Rectal smooth muscle tissue (tissue), 1 donor: ENCODE data around the gene UROC1.

Experiments
- H3K27ac ChIP-seq: one replicate; pipeline ENCODE4 v1.7.0; 2013; ENCODE audit warnings: low read depth, low read length, inconsistent platforms
- H3K27me3 ChIP-seq: one replicate; pipeline ENCODE4 v1.7.0; 2013; ENCODE audit warnings: low read length; ENCODE audit not compliant: control insufficient read depth, insufficient read depth
- H3K36me3 ChIP-seq: one replicate; pipeline ENCODE4 v1.7.0; 2013; ENCODE audit warnings: low read length; ENCODE audit not compliant: control insufficient read depth, insufficient read depth
- H3K4me1 ChIP-seq: one replicate; pipeline ENCODE4 v1.7.0; 2013; ENCODE audit warnings: low read length; ENCODE audit not compliant: control insufficient read depth, insufficient read depth
- H3K4me3 ChIP-seq: one replicate; pipeline ENCODE4 v1.7.0; 2013; ENCODE audit warnings: low read length
- H3K9ac ChIP-seq: one replicate; pipeline ENCODE4 v1.7.0; 2013; ENCODE audit warnings: low read length

UROC1 gene

GRCh38 chr3:126517291-126517951, at the start of gene UROC1:
UROC1 (minus strand) TSS chr3:126517773; CDS start chr3:126517719, 54 bp downstream.
- Histone ChIP-seq H3K27ac (no peak within 1 kb of the TSS), H3K4me1 (no peaks in the 10 kb centered on the region), H3K4me3 (no peak within 1 kb of the TSS), H3K27me3 (no peaks in the 10 kb centered on the region), H3K9ac (no peak within 1 kb of the TSS), H3K36me3 (no peaks in the 10 kb centered on the region)

- H3K27me3 ChIP-seq, result no peaks in the 10 kb centered on the region
- no peak overlapping the region for H3K27ac ChIP-seq
- H3K4me3 ChIP-seq, result no peak overlapping the region
- no peaks in the 10 kb centered on the region for H3K4me1 ChIP-seq
- H3K9ac ChIP-seq, result no peak overlapping the region
- no peaks in the 10 kb centered on the region for H3K36me3 ChIP-seq
These were observed 45.2 kb upstream of the UROC1 start for GRCh38 chr3:126562737-126563276.

GRCh38 chr3:126558336-126559071, 40.9 kb upstream of the UROC1 start, which contains the start of gene C3orf22:
C3orf22 (minus strand) TSS chr3:126558932; CDS start chr3:126553390, 5,542 bp downstream.
- H3K36me3 ChIP-seq, result no peaks in the 10 kb centered on the region
- H3K4me3 ChIP-seq, result no peak within 1 kb of the TSS
- H3K9ac ChIP-seq, result no peak within 1 kb of the TSS
- no peaks in the 10 kb centered on the region for H3K4me1 ChIP-seq
- H3K27ac ChIP-seq, result no peak within 1 kb of the TSS
- no peaks in the 10 kb centered on the region for H3K27me3 ChIP-seq

- H3K9ac ChIP-seq, result no peak overlapping the region
These were observed 40.2 kb upstream of the UROC1 start for GRCh38 chr3:126557761-126558160.

GRCh38 chr3:126557415-126557745, 39.8 kb upstream of the UROC1 start:
- Histone ChIP-seq H3K27ac (no peak overlapping the region), H3K36me3 (no peaks in the 10 kb centered on the region), H3K9ac (no peak overlapping the region), H3K4me1 (no peaks in the 10 kb centered on the region), H3K27me3 (no peaks in the 10 kb centered on the region), H3K4me3 (no peak overlapping the region)

More at GRCh38 chr3:126557761-126558160, 40.2 kb upstream of the UROC1 start:
- no peaks in the 10 kb centered on the region for H3K4me1 ChIP-seq
- H3K36me3 ChIP-seq, result no peaks in the 10 kb centered on the region
- H3K27me3 ChIP-seq, result no peaks in the 10 kb centered on the region
- no peak overlapping the region for H3K4me3 ChIP-seq
- H3K27ac ChIP-seq, result no peak overlapping the region

- Histone ChIP-seq H3K36me3 (no peaks in the 10 kb centered on the region), H3K27ac (no peak overlapping the region), H3K9ac (no peak overlapping the region), H3K4me3 (no peak overlapping the region), H3K27me3 (no peaks in the 10 kb centered on the region), H3K4me1 (no peaks in the 10 kb centered on the region)
These were observed 39.3 kb upstream of the UROC1 start for GRCh38 chr3:126556637-126557414.

- Histone ChIP-seq H3K9ac (no peak overlapping the region), H3K4me3 (no peak overlapping the region), H3K4me1 (no peaks in the 10 kb centered on the region), H3K36me3 (no peaks in the 10 kb centered on the region), H3K27ac (no peak overlapping the region), H3K27me3 (no peaks in the 10 kb centered on the region)
These were observed 38.4 kb upstream of the UROC1 start for GRCh38 chr3:126555795-126556636.

GRCh38 chr3:126554560-126555525, 37.3 kb upstream of the UROC1 start:
- no peak overlapping the region for H3K4me3 ChIP-seq

GRCh38 chr3:126553284-126554084, 35.9 kb upstream of the UROC1 start:
- no peak overlapping the region for H3K27ac ChIP-seq
- H3K4me3 ChIP-seq, result no peak overlapping the region
- no peaks in the 10 kb centered on the region for H3K27me3 ChIP-seq
- H3K36me3 ChIP-seq, result no peaks in the 10 kb centered on the region
- no peaks in the 10 kb centered on the region for H3K4me1 ChIP-seq
- H3K9ac ChIP-seq, result no peak overlapping the region

More at GRCh38 chr3:126554560-126555525, 37.3 kb upstream of the UROC1 start:
- Histone ChIP-seq H3K36me3 (no peaks in the 10 kb centered on the region), H3K9ac (no peak overlapping the region), H3K4me1 (no peaks in the 10 kb centered on the region), H3K27ac (no peak overlapping the region), H3K27me3 (no peaks in the 10 kb centered on the region)

GRCh38 chr3:126552688-126553283, 35.2 kb upstream of the UROC1 start:
- Histone ChIP-seq H3K36me3 (no peaks in the 10 kb centered on the region), H3K27me3 (no peaks in the 10 kb centered on the region), H3K9ac (no peak overlapping the region), H3K4me1 (no peaks in the 10 kb centered on the region), H3K4me3 (no peak overlapping the region), H3K27ac (no peak overlapping the region)
